ENCODE data around the gene SLC44A1.

DNA sequence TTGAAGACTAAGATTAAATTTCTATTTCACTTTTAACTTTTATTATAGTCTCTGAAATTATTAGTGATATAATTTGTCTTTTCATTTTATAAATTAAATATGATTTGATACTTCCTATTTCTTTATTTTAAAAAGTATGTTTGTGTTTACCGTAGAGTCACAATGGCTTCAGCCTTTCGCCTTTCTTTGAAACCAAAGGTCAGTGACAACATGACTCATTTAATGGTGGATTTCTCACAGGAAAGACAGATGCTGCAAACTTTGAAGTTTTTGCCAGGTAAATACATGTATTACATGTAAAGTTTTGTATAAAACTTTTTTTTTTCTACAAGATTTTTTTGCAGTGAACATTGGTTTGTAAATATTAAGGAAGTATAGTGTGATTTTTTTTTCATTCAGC, 239.8 kb downstream of the SLC44A1 start:
- TF ChIP-seq, protein P1, sequence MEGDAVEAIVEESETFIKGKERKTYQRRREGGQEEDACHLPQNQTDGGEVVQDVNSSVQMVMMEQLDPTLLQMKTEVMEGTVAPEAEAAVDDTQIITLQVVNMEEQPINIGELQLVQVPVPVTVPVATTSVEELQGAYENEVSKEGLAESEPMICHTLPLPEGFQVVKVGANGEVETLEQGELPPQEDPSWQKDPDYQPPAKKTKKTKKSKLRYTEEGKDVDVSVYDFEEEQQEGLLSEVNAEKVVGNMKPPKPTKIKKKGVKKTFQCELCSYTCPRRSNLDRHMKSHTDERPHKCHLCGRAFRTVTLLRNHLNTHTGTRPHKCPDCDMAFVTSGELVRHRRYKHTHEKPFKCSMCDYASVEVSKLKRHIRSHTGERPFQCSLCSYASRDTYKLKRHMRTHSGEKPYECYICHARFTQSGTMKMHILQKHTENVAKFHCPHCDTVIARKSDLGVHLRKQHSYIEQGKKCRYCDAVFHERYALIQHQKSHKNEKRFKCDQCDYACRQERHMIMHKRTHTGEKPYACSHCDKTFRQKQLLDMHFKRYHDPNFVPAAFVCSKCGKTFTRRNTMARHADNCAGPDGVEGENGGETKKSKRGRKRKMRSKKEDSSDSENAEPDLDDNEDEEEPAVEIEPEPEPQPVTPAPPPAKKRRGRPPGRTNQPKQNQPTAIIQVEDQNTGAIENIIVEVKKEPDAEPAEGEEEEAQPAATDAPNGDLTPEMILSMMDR (IDR thresholded peaks at IDR 0.05) = no peak
- no peak for TF ChIP-seq POLR2A (IDR thresholded peaks at IDR 0.05)

Measured in adrenal gland (tissue), 5 donors.